DND-41 (cell line): Measurements from ENCODE around the gene BTN3A1.
"Not testable (repeated sequence)": the region's sequence is repeated elsewhere in the genome, so short reads cannot be mapped to it uniquely, and the experiment has no call there.

Experiments
- ATAC-seq: fragments of 200-7000 bp; cut with Tn5 transposase; 3 replicates; pipeline ENCODE4 v1.9.1; 2021; ENCODE audit warnings: low read depth; ENCODE audit not compliant: insufficient read depth
- DNase-seq: peaks from one replicate; pipeline ENCODE4 v3.0.0-alpha.2; 2020
- H2AFZ ChIP-seq: 2 replicates; pipeline ENCODE4 v1.6.0; 2012; ENCODE audit warnings: low read depth, low read length
- H3K27ac ChIP-seq: 2 replicates; pipeline ENCODE4 v1.5.1; 2012; ENCODE audit warnings: low read length, inconsistent platforms
- H3K27me3 ChIP-seq: fragments of 200-600 bp; sonication (generic); 2 replicates; pipeline ENCODE4 v1.6.0; 2012; ENCODE audit warnings: low read length, mild to moderate bottlenecking, inconsistent platforms; ENCODE audit not compliant: insufficient read depth, poor library complexity
- H3K36me3 ChIP-seq: 2 replicates; pipeline ENCODE4 v1.5.1; 2012; ENCODE audit warnings: low read length, inconsistent platforms; ENCODE audit not compliant: insufficient read depth
- H3K4me1 ChIP-seq: 2 replicates; pipeline ENCODE4 v1.5.1; 2012; ENCODE audit warnings: mild to moderate bottlenecking, low read length; ENCODE audit not compliant: insufficient read depth
- H3K4me2 ChIP-seq: 2 replicates; pipeline ENCODE4 v1.6.0; 2012; ENCODE audit warnings: mild to moderate bottlenecking, moderate library complexity, low read length, inconsistent platforms; ENCODE audit not compliant: insufficient read depth
- H3K4me3 ChIP-seq, 2 experiments: fragments of 200-600 bp in 1 of 2; shearing (Covaris generic) in 1 of 2; 2 replicates each; pipeline ENCODE4 v1.5.1; 2012 to 2016; ENCODE audit warnings: inconsistent platforms in 2 of 2, low read length in 2 of 2, mild to moderate bottlenecking in 2 of 2, low read depth in 1 of 2, moderate library complexity in 1 of 2
- H3K79me2 ChIP-seq: 2 replicates; pipeline ENCODE4 v1.6.0; 2012; ENCODE audit warnings: low read length, inconsistent platforms; ENCODE audit not compliant: insufficient read depth
- H3K9ac ChIP-seq: 2 replicates; pipeline ENCODE4 v1.6.0; 2012; ENCODE audit warnings: low read depth, mild to moderate bottlenecking, inconsistent platforms, low read length, moderate library complexity
- H3K9me3 ChIP-seq: 2 replicates; pipeline ENCODE4 v1.5.1; 2012; ENCODE audit warnings: low read length, moderate library complexity, mild to moderate bottlenecking, inconsistent platforms; ENCODE audit not compliant: insufficient read depth, severe bottlenecking
- H4K20me1 ChIP-seq: 2 replicates; pipeline ENCODE4 v1.6.0; 2012; ENCODE audit warnings: low read length; ENCODE audit not compliant: insufficient read depth
- EZH2 ChIP-seq: IDR thresholded peaks from 3 replicates; pipeline ENCODE4 v1.6.1; 2012; ENCODE audit warnings: borderline replicate concordance, low read depth, mild to moderate bottlenecking, moderate library complexity, low read length, inconsistent platforms; ENCODE audit not compliant: severe bottlenecking
- TF ChIP-seq, protein P1 (sequence below): IDR thresholded peaks from 2 replicates; pipeline ENCODE4 v1.5.1; 2012; ENCODE audit warnings: borderline replicate concordance, low read length, moderate library complexity, mild to moderate bottlenecking; ENCODE audit not compliant: poor library complexity, severe bottlenecking; ENCODE audit errors: extremely low read depth

The BTN3A1 gene

GRCh38 chr6:26375270-26375669, 26.8 kb upstream of the BTN3A1 start:
- no peaks in the 10 kb centered on the region for H3K4me1 ChIP-seq
- no peak overlapping the region for H3K27ac ChIP-seq
- H3K79me2 ChIP-seq = no peaks in the 10 kb centered on the region
- H2AFZ ChIP-seq = no peak overlapping the region
- H3K27me3 ChIP-seq = no peaks in the 10 kb centered on the region
- TF ChIP-seq EZH2 = no peak
- TF ChIP-seq, protein P1, sequence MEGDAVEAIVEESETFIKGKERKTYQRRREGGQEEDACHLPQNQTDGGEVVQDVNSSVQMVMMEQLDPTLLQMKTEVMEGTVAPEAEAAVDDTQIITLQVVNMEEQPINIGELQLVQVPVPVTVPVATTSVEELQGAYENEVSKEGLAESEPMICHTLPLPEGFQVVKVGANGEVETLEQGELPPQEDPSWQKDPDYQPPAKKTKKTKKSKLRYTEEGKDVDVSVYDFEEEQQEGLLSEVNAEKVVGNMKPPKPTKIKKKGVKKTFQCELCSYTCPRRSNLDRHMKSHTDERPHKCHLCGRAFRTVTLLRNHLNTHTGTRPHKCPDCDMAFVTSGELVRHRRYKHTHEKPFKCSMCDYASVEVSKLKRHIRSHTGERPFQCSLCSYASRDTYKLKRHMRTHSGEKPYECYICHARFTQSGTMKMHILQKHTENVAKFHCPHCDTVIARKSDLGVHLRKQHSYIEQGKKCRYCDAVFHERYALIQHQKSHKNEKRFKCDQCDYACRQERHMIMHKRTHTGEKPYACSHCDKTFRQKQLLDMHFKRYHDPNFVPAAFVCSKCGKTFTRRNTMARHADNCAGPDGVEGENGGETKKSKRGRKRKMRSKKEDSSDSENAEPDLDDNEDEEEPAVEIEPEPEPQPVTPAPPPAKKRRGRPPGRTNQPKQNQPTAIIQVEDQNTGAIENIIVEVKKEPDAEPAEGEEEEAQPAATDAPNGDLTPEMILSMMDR = no peak
- H3K4me2 ChIP-seq = no peak overlapping the region
- no peak overlapping the region for H3K9ac ChIP-seq
- no peaks in the 10 kb centered on the region for H4K20me1 ChIP-seq
- DNase-seq = no peak
- no peak overlapping the region for H3K4me3 ChIP-seq
- ATAC-seq = peak; percentile 35; the same call in 2 of the 3 replicates
- peaks cover 24% of the 10 kb centered on the region; the same call in 1 of the 2 replicates for H3K36me3 ChIP-seq
- H3K9me3 ChIP-seq = no peaks in the 10 kb centered on the region

DNA sequence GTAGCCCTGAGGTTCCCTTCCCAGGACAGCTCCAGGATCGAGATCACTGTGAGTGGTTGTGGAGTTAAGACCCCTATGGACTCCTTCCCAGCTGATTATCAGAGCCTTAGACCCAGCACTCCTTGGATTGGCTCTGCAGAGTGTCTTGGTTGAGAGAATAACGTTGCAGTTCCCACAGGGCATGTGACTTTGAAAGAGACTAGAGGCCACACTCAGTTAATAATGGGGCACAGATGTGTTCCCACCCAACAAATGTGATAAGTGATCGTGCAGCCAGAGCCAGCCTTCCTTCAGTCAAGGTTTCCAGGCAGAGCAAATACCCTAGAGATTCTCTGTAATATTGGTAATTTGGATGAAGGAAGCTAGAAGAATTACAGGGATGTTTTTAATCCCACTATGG, 24.4 kb upstream of the BTN3A1 start:
- no peak overlapping the region for H3K9ac ChIP-seq
- H3K4me2 ChIP-seq = no peak overlapping the region
- no peaks in the 10 kb centered on the region for H3K79me2 ChIP-seq
- no peak overlapping the region for H2AFZ ChIP-seq
- ATAC-seq = no peak
- H3K4me1 ChIP-seq = peaks cover 8% of the 10 kb centered on the region
- H3K27me3 ChIP-seq = no peaks in the 10 kb centered on the region
- DNase-seq = no peak
- H3K36me3 ChIP-seq = peaks cover 15% of the 10 kb centered on the region; the same call in 1 of the 2 replicates
- H3K4me3 ChIP-seq = no peak overlapping the region
- no peaks in the 10 kb centered on the region for H3K9me3 ChIP-seq
- H4K20me1 ChIP-seq = no peaks in the 10 kb centered on the region
- TF ChIP-seq, protein P1 = no peak
- TF ChIP-seq EZH2 = no peak
- H3K27ac ChIP-seq = no peak overlapping the region

DNA sequence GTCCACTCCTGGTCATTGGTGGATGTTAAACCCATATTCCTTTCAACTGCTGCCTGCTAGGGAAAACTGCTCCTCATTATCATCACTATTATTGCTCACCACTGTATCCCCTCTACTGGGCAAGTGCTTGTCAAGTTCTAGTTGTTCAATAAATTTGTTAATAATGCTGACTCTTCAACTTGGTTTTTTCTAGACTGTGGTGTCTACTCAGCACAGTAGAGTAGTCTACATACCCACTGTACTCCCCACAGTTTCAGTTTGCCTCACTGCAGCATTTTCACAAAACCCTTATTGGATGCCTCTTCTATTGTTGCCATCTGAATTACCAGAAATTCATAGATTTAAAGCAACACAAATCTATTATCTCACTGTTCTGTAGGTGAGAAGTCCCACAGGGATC, 23.9 kb upstream of the BTN3A1 start:
- H3K4me2 ChIP-seq, DNase-seq, H4K20me1 ChIP-seq, H3K4me3 ChIP-seq, H3K27ac ChIP-seq, H3K27me3 ChIP-seq, H2AFZ ChIP-seq, H3K79me2 ChIP-seq, H3K9ac ChIP-seq, ATAC-seq, H3K4me1 ChIP-seq, H3K9me3 ChIP-seq: not testable (repeated sequence)
- peaks cover 11% of the 10 kb centered on the region; the same call in 1 of the 2 replicates for H3K36me3 ChIP-seq

GRCh38 chr6:26379292-26379691, 22.8 kb upstream of the BTN3A1 start:
- Histone ChIP-seq H3K27me3 (no peaks in the 10 kb centered on the region), H3K79me2 (peaks cover 9% of the 10 kb centered on the region), H3K4me3 (no peak overlapping the region), H3K27ac (no peak overlapping the region), H3K9me3 (no peaks in the 10 kb centered on the region), H3K36me3 (peaks cover 6% of the 10 kb centered on the region; the same call in 1 of the 2 replicates), H2AFZ (no peak overlapping the region), H4K20me1 (no peaks in the 10 kb centered on the region), H3K9ac (no peak overlapping the region), H3K4me2 (no peak overlapping the region), H3K4me1 (peaks cover 19% of the 10 kb centered on the region)
- ATAC-seq (no peak), DNase-seq (no peak)
- TF ChIP-seq, protein P1 = no peak
- no peak for TF ChIP-seq EZH2
